ENCODE measurements around the gene SLC35A4.

DNA sequence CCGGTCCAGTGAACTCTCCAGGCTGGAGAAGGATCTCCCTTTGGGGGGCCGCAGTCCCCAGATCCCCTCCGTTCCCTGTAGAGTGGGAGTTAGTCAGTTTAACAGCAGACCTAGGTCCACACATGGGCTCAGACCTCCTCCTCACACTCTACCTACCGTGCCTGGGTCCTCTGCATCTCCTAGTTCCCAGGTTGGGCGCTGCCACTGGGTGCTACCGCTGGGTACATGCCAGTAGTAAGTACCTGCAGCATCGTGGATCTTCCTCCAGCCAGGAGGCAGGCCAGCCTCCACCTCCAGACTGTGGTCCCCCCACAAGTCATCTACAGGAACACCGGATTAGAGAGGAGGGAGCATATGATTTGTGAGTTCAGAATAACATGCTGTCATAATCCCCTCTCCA lies 1.0 kb upstream of the SLC35A4 start:
- no peak for TF ChIP-seq TAF1 (IDR thresholded peaks at IDR 0.05; ENCODE audit: low read depth, low read length)
- TF ChIP-seq EP300 (IDR thresholded peaks at IDR 0.05; ENCODE audit: borderline replicate concordance in 1 of 2, low read depth in 2 of 2, low read length in 2 of 2) = no peak
- no peak for TF ChIP-seq CEBPB (IDR thresholded peaks at IDR 0.05; ENCODE audit: low read depth, low read length)
